ENCODE measurements around the gene ERCC3.

Gene ERCC3

GRCh38 chr2:127275789-127276188 is 18.2 kb downstream of the ERCC3 start:
- TF ChIP-seq ARNTL (CRISPR knock-in tag; IDR thresholded peaks at IDR 0.05; ENCODE audit: borderline replicate concordance, low read depth): no peak
- TF ChIP-seq ISL1 (CRISPR knock-in tag; IDR thresholded peaks at IDR 0.05): no peak
- TF ChIP-seq RARB (CRISPR knock-in tag; IDR thresholded peaks at IDR 0.05): no peak
- TF ChIP-seq TCF4 (CRISPR knock-in tag; IDR thresholded peaks at IDR 0.05; ENCODE audit: borderline replicate concordance): no peak
- TF ChIP-seq BACH2 (CRISPR knock-in tag; IDR thresholded peaks at IDR 0.05; ENCODE audit: borderline replicate concordance): no peak
- no peak for TF ChIP-seq OSR1 (CRISPR knock-in tag; IDR thresholded peaks at IDR 0.05)
- TF ChIP-seq POU6F1 (CRISPR knock-in tag; IDR thresholded peaks at IDR 0.05; ENCODE audit: borderline replicate concordance, low read depth): no peak
- TF ChIP-seq CREB5 (CRISPR knock-in tag; IDR thresholded peaks at IDR 0.05; ENCODE audit: low read depth): no peak
- no peak for TF ChIP-seq ZFP30 (CRISPR knock-in tag; IDR thresholded peaks at IDR 0.05)
- no peak for ATAC-seq

- ATAC-seq: no peak
- TF ChIP-seq RARB (CRISPR knock-in tag; IDR thresholded peaks at IDR 0.05) (no peak), TSHZ2 (CRISPR knock-in tag; IDR thresholded peaks at IDR 0.05) (no peak), ARNTL (CRISPR knock-in tag; IDR thresholded peaks at IDR 0.05; ENCODE audit: borderline replicate concordance, low read depth) (no peak), BACH2 (CRISPR knock-in tag; IDR thresholded peaks at IDR 0.05; ENCODE audit: borderline replicate concordance) (no peak), OSR1 (CRISPR knock-in tag; IDR thresholded peaks at IDR 0.05) (no peak), SNAI2 (CRISPR knock-in tag; IDR thresholded peaks at IDR 0.05) (no peak), PATZ1 (CRISPR knock-in tag; IDR thresholded peaks at IDR 0.05; ENCODE audit: borderline replicate concordance) (no peak), CREB5 (CRISPR knock-in tag; IDR thresholded peaks at IDR 0.05; ENCODE audit: low read depth) (no peak), ESRRG (CRISPR knock-in tag; IDR thresholded peaks at IDR 0.05) (no peak), ZNF70 (CRISPR knock-in tag; IDR thresholded peaks at IDR 0.05) (no peak), ZFP30 (CRISPR knock-in tag; IDR thresholded peaks at IDR 0.05) (no peak), GLIS3 (CRISPR knock-in tag; IDR thresholded peaks at IDR 0.05) (no peak), POU6F1 (CRISPR knock-in tag; IDR thresholded peaks at IDR 0.05; ENCODE audit: borderline replicate concordance, low read depth) (no peak), CSDC2 (CRISPR knock-in tag; IDR thresholded peaks at IDR 0.05) (no peak), ZNF565 (CRISPR knock-in tag; conservative IDR thresholded peaks at IDR 0.05; ENCODE audit: low read depth) (no peak), TOX (CRISPR knock-in tag; IDR thresholded peaks at IDR 0.05; ENCODE audit: borderline replicate concordance) (no peak), CSRNP3 (CRISPR knock-in tag; IDR thresholded peaks at IDR 0.05) (no peak), ZFP3 (CRISPR knock-in tag; IDR thresholded peaks at IDR 0.05) (no peak)
Measured at GRCh38 chr2:127275356-127275755, 18.6 kb downstream of the ERCC3 start.
